ENCODE data around the gene FUNDC2.

FUNDC2 gene

DNA sequence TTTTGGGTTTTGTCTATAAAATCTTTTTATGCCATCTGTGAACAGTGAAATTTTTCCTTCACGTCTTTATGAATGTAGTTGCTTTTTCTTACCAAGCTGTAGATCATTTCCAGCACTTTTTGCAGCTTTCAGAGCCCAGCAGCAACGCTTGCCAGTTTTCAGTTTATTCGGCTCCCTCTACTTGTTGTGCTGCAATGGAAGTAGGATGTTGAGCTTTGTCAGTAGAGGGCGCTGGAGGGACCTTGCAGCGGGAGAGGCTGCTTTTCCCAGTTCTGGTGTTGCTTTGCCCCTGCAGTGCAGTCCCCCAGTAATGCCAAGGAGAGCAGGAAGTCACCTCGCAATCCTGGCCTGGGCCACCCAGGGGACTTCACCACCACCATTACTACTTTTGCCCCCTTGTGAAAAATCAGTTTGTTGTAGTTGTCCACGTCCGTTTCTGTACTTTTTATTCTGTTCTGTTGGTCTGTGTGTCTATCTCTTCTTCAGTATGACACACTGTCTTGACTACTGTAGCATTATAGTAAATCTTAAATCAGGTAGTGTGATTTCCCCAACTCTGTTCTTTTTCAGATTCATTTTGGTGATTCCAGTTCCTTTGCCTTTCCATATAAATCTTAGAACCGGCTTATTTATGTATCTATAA is 22.5 kb downstream of the FUNDC2 start:
- H3K9ac ChIP-seq: no peak overlapping the region
- H3K4me2 ChIP-seq: no peak overlapping the region
- peaks cover 88% of the 10 kb centered on the region for H3K27me3 ChIP-seq
- H3K36me3 ChIP-seq: peaks cover 43% of the 10 kb centered on the region
- no peak overlapping the region for H3K27ac ChIP-seq
- H3K4me1 ChIP-seq: no peaks in the 10 kb centered on the region
- no peak overlapping the region for H3K4me3 ChIP-seq
- no peak for TF ChIP-seq Cebpa-rat (IDR thresholded peaks at IDR 0.05)
- no peaks in the 10 kb centered on the region for H3K9me3 ChIP-seq
- 0 out of 2 replicates have a peak, but pooled peaks cover 28% of the 10 kb centered on the region for H4K20me1 ChIP-seq

DNA sequence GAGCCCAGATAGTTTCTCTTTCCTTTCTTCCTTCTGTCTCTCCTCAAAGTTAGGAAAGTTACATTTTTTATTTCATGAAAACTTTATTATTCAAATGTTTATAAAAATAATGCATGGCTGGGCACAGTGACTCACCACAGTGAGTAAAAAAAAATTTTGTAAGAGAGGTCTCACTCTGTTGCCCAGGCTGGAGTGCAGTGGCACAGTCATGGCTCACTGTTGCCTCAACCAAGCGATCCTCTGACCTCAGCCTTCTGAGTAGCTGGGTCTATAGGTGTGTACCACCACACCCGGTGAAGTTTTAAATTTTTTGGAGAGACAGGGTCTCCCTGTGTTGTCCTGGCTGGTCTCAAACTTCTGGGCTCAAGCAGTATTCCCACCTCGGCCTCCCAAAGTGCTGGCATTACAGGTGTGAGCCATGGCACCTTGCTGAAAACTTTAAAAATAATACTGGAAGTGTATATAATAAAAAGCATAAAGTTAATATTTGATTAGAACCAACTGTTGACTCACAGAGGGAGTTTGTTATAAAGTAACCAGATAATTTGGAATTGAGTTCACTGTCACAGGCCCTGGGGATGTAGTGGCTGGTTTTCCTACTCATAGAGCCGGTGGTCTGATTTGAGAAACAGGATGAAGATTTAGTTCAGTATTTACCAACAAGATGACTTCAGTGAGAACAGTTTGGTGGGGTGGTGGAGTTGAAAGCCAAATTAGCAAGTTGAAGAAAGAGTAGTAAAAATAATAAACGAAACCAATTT is 26.3 kb downstream of the FUNDC2 start:
- Histone ChIP-seq H3K4me1 (no peaks in the 10 kb centered on the region), H3K9me3 (no peaks in the 10 kb centered on the region), H3K36me3 (peaks cover 48% of the 10 kb centered on the region), H3K9ac (no peak overlapping the region), H3K27ac (no peak overlapping the region), H4K20me1 (peaks cover 31% of the 10 kb centered on the region; the same call in 1 of the 2 replicates), H3K4me2 (no peak overlapping the region), H3K4me3 (no peak overlapping the region), H3K27me3 (peaks cover 83% of the 10 kb centered on the region)
- no peak for TF ChIP-seq Cebpa-rat (IDR thresholded peaks at IDR 0.05)

DNA sequence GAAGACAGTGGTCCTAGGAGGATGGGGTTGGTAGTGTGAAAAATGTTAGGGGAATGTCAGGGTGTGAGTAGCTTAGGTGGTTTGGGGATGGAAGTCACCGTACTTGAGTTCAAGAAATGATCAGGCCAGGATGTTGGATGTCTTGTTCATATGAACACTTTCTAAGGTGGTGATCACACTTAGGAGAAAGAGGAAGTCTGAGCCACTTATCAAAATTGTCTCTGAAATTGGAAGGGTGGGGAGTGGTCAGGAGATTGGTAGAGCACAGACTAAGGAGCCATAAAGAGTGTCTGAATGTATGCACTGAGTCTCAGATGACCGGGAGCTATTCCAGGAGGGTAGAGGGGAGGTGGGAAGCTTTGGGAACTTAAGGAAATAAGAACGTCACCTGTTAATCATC is 27.0 kb downstream of the FUNDC2 start:
- H3K9me3 ChIP-seq: no peaks in the 10 kb centered on the region
- H3K4me1 ChIP-seq: no peaks in the 10 kb centered on the region
- no peak overlapping the region for H3K4me3 ChIP-seq
- peaks cover 84% of the 10 kb centered on the region for H3K27me3 ChIP-seq
- H3K36me3 ChIP-seq: peaks cover 47% of the 10 kb centered on the region
- H3K27ac ChIP-seq: no peak overlapping the region
- peaks cover 34% of the 10 kb centered on the region; the same call in 1 of the 2 replicates for H4K20me1 ChIP-seq
- H3K4me2 ChIP-seq: no peak overlapping the region
- no peak overlapping the region for H3K9ac ChIP-seq
- no peak for TF ChIP-seq Cebpa-rat (IDR thresholded peaks at IDR 0.05)

DNA sequence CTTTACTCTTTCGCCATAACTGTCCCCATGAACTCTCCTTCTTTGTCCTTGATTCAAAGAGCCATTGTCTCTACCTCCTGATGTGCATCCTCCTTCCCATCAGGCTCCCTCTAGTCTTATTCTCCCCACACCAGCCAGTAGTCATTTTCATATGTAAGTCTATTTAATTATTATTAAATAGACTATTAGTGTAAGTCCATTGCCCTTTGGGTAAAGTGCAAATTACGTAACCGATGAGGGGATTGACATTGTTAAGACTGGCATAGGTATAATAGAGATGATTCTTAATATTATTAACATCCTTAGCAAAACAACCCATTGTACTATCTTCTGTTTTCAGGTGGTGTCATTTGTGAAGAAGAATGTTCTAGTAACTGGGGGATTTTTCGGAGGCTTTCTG is 27.6 kb downstream of the FUNDC2 start:
- no peak overlapping the region for H3K4me3 ChIP-seq
- no peaks in the 10 kb centered on the region for H3K9me3 ChIP-seq
- H3K9ac ChIP-seq: no peak overlapping the region
- TF ChIP-seq Cebpa-rat (IDR thresholded peaks at IDR 0.05): no peak
- H4K20me1 ChIP-seq: peaks cover 34% of the 10 kb centered on the region; the same call in 1 of the 2 replicates
- H3K4me2 ChIP-seq: no peak overlapping the region
- H3K4me1 ChIP-seq: no peaks in the 10 kb centered on the region
- no peak overlapping the region for H3K27ac ChIP-seq
- peaks cover 47% of the 10 kb centered on the region for H3K36me3 ChIP-seq
- peaks cover 86% of the 10 kb centered on the region for H3K27me3 ChIP-seq

DNA sequence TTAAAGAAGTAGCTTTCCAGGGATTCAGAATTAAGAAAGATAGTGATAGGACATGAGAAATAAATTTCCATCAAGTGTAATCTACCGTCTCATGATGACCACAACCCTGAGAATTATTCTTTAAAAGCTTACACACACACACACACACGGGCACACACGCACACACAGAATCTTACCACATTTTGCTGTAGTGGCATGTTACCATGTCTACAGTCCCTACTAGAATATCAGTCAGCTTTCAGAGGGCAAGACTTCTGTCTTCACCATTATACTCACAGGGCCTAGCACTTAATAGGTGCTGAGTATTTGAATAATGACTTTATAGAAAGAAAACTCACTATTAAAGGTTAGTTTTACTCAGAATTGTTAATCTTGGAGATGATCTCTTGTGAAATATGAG is 28.9 kb downstream of the FUNDC2 start:
- Histone ChIP-seq H3K4me1 (no peaks in the 10 kb centered on the region), H3K27ac (no peak overlapping the region), H3K9me3 (no peaks in the 10 kb centered on the region), H3K4me3 (no peak overlapping the region), H3K9ac (no peak overlapping the region), H3K4me2 (no peak overlapping the region), H4K20me1 (peaks cover 34% of the 10 kb centered on the region; the same call in 1 of the 2 replicates), H3K27me3 (peaks cover 91% of the 10 kb centered on the region), H3K36me3 (peaks cover 50% of the 10 kb centered on the region)
- no peak for TF ChIP-seq Cebpa-rat (IDR thresholded peaks at IDR 0.05)

DNA sequence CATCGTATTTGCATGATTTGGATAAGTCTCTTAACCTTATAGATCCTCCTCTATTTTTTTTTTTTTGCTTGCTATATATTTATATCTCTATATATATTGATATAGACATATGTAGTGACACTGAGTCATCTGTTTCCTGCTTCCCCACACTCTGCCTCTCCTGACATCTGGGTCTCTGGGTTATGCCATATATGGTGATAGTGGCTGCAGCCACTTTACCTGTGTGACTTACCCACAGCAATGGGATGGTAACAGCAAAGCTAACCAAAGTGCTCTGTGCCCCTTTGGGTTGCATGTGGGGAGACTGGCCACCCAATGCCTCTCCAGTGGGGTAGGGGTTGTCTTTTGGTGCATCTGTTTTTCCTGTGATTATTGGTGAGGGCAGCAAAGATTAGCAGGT is 29.8 kb downstream of the FUNDC2 start:
- Histone ChIP-seq H3K27me3 (peaks cover 90% of the 10 kb centered on the region), H3K4me2 (no peak overlapping the region)

DNA sequence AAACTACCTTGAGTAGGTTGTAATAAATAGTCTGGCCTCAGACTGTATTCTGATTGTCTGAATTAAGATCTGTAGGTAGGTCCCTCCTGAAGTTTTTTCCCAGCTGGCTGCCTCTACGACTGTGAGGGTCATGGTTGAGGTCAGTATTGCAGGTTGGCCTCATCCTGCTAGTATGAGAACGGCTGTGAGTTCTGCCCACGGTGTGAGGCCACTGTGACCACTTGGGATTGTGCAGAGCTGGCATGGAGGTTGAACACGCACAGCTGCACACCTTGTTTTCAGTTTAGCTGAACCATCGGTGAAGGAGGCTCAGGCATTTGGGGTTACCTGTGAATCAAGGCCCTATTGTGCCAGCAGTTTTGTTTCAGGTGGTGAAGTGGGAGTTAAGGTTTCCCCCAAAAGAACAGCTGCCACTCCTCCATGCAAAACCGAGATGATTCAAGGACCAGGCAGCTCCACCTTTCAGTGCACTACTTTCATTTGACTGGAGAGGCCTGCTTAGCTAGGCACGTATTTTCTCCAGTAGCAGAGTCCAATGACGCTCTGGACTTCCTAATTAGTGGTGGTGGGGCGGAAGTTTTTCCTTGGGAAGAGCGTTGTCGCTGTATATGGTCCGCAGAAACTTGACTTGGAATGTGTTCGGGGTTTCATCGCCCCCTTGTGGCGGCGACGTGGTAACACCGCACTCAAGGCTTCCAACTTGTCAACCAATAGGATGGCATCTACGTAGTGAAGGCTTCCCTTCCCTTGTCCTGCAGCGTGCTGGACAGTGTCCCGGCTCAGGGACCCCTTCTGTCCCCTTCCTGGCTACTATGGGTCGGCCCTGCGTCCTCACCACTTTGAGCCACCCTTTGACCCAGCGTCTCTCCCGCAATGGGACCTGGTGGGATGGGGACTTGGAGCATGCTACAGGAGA is 30.5 kb downstream of the FUNDC2 start:
- no peaks in the 10 kb centered on the region for H3K4me1 ChIP-seq
- peaks cover 89% of the 10 kb centered on the region for H3K27me3 ChIP-seq
- no peak overlapping the region for H3K4me3 ChIP-seq
- no peaks in the 10 kb centered on the region for H3K9me3 ChIP-seq
- H3K27ac ChIP-seq: no peak overlapping the region
- peaks cover 20% of the 10 kb centered on the region; the same call in 1 of the 2 replicates for H4K20me1 ChIP-seq
- no peak overlapping the region for H3K4me2 ChIP-seq
- H3K9ac ChIP-seq: no peak overlapping the region
- peaks cover 45% of the 10 kb centered on the region for H3K36me3 ChIP-seq
- TF ChIP-seq Cebpa-rat (IDR thresholded peaks at IDR 0.05): no peak

More for the DNA sequence above, 29.8 kb downstream of the FUNDC2 start:
- Histone ChIP-seq H4K20me1 (peaks cover 25% of the 10 kb centered on the region; the same call in 1 of the 2 replicates), H3K4me1 (no peaks in the 10 kb centered on the region), H3K36me3 (peaks cover 51% of the 10 kb centered on the region), H3K4me3 (no peak overlapping the region), H3K9ac (no peak overlapping the region), H3K27ac (no peak overlapping the region), H3K9me3 (no peaks in the 10 kb centered on the region)
- no peak for TF ChIP-seq Cebpa-rat (IDR thresholded peaks at IDR 0.05)

DNA sequence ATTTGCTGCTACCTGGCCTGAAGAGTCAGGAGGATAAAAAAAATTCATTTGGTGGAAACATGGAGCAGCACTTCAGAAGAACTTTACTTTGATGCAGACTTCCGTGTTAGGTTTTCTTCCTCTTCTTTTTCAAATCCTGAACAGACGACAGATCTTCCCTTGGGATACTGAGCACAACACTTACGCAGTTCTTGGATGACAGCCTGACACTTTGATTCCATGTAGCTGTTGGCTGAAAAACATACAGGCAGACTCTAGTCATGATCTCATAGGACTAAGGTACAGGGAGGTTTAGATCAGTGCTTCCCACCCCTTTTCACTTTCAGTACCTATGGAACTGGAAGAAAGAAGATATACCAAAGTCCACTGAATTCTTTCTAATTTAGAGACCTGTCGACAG is 35.1 kb downstream of the FUNDC2 start:
- no peak for TF ChIP-seq Cebpa-rat (IDR thresholded peaks at IDR 0.05)
- Histone ChIP-seq H3K9me3 (no peaks in the 10 kb centered on the region), H3K27me3 (peaks cover 97% of the 10 kb centered on the region), H3K27ac (no peak overlapping the region), H3K4me1 (no peaks in the 10 kb centered on the region), H3K4me3 (no peak overlapping the region), H3K9ac (no peak overlapping the region), H3K36me3 (peaks cover 19% of the 10 kb centered on the region), H4K20me1 (peaks cover 20% of the 10 kb centered on the region; the same call in 1 of the 2 replicates), H3K4me2 (no peak overlapping the region)

DNA sequence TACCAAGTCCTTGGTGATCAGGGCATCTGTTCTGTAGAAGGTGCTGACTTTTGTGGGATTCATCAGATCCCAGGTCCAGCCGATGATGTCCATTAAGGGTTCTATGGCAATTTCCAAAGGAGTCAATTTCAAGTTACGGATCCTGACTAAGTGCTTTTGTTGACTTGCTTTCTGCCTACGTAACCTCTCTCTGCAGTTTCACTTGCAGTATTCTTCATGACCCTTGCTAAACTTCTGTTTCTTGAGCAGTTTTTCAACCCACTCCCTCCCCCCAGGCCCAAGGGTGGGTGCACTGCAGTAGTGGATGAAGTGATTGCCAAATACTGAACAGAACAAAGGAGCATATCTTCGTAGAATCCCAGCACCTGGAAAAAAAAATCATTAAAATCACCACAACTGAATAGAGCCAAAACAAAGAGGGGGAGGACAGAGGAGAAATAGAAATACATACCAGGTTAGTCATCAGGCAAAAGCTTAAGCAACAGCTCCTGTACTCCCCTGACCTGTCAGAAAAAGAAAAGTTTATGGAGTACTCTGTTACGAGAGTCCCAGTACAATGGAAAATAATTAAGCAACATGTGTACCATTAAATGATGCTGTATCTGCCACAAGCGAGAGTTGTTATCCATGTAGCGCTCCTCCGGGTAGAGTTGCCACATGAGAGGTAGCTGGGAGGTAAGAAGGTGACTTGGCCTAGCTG is 38.5 kb downstream of the FUNDC2 start:
- no peak overlapping the region for H3K4me2 ChIP-seq
- TF ChIP-seq Cebpa-rat (IDR thresholded peaks at IDR 0.05): no peak
- H3K4me1 ChIP-seq: peaks cover 9% of the 10 kb centered on the region

More for the DNA sequence above, 38.5 kb downstream of the FUNDC2 start:
- Histone ChIP-seq H3K9ac (no peak overlapping the region), H3K4me3 (no peak overlapping the region), H4K20me1 (0 out of 2 replicates have a peak, but pooled peaks cover 12% of the 10 kb centered on the region), H3K9me3 (no peaks in the 10 kb centered on the region), H3K36me3 (peaks cover 5% of the 10 kb centered on the region; the same call in 1 of the 2 replicates), H3K27me3 (peaks cover 96% of the 10 kb centered on the region), H3K27ac (no peak overlapping the region)

All from BLaER1 (cell line).